WTC11 (cell line): ENCODE data around the gene PPM1N.

ENCODE experiments used
- ATF3 ChIP-seq: sonication (generic); formaldehyde crosslinking; conservative IDR thresholded peaks from 2 replicates; pipeline ENCODE4 v1.8.1; 2022; ENCODE audit warnings: mild to moderate bottlenecking, missing genetic modification reagents
- CBFB ChIP-seq: sonication (generic); formaldehyde crosslinking; IDR thresholded peaks from 2 replicates; pipeline ENCODE4 v1.8.1; 2022; ENCODE audit warnings: mild to moderate bottlenecking, low read depth, missing genetic modification reagents
- CDX4 ChIP-seq: fragments of 250-450 bp; sonication (Bioruptor Pico); IDR thresholded peaks from 2 replicates; pipeline ENCODE4 v1.9.0; 2021; ENCODE audit warnings: moderate library complexity, mild to moderate bottlenecking, inconsistent platforms, borderline replicate concordance
- CTCF ChIP-seq: fragments of 200-600 bp; IDR thresholded peaks from 2 replicates; pipeline ENCODE4 v1.8.0; 2022; ENCODE audit warnings: antibody characterized with exemption
- ESRRA ChIP-seq: sonication (generic); formaldehyde crosslinking; IDR thresholded peaks from 2 replicates; pipeline ENCODE4 v1.8.1; 2022; ENCODE audit warnings: mild to moderate bottlenecking, missing genetic modification reagents, borderline replicate concordance
- FOXJ3 ChIP-seq: sonication (generic); formaldehyde crosslinking; IDR thresholded peaks from 2 replicates; pipeline ENCODE4 v1.9.0; 2021; ENCODE audit warnings: missing genetic modification reagents, mild to moderate bottlenecking, borderline replicate concordance
- SP1 ChIP-seq: sonication (generic); formaldehyde crosslinking; conservative IDR thresholded peaks from 2 replicates; pipeline ENCODE4 v1.8.1; 2022; ENCODE audit warnings: missing genetic modification reagents
- ZNF317 ChIP-seq: sonication (generic); formaldehyde crosslinking; IDR thresholded peaks from 2 replicates; pipeline ENCODE4 v1.8.1; 2023; ENCODE audit warnings: low read depth, mild to moderate bottlenecking, moderate library complexity, missing genetic modification reagents, borderline replicate concordance
- TF ChIP-seq, protein P1 (sequence below): sonication (generic); formaldehyde crosslinking; IDR thresholded peaks from 2 replicates; pipeline ENCODE4 v1.8.0; 2022; ENCODE audit warnings: mild to moderate bottlenecking, missing genetic modification reagents

- no peak for TF ChIP-seq CTCF
- TF ChIP-seq ATF3 (CRISPR knock-in tag), result no peak
- no peak for TF ChIP-seq CDX4
- no peak for TF ChIP-seq CBFB
- no peak for TF ChIP-seq FOXJ3
- no peak for TF ChIP-seq ZNF317 (CRISPR knock-in tag)
- TF ChIP-seq ESRRA (CRISPR knock-in tag), result no peak
- no peak for TF ChIP-seq SP1 (CRISPR knock-in tag)
- TF ChIP-seq, protein P1, sequence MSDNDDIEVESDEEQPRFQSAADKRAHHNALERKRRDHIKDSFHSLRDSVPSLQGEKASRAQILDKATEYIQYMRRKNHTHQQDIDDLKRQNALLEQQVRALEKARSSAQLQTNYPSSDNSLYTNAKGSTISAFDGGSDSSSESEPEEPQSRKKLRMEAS (CRISPR knock-in tag), result no peak
These were observed 13.8 kb upstream of the PPM1N start for GRCh38 chr19:45484273-45484945.
